K562 (cell line): Measurements from ENCODE around the gene SNX9. TPM values are rescaled to one million over a fixed set of nuclear protein-coding genes. Genes with fewer than 3 reads are reported as not detected.

Source experiments
- ADNP ChIP-seq: fragments of 200-800 bp; sonication (Bioruptor generic); IDR thresholded peaks from 2 replicates; pipeline ENCODE4 v1.6.1; 2016; ENCODE audit warnings: missing genetic modification characterization, missing compliant biosample characterization
- ESRRA ChIP-seq: fragments of 450-650 bp; IDR thresholded peaks from 2 replicates; pipeline ENCODE4 v1.6.1; 2014; ENCODE audit warnings: low read depth, mild to moderate bottlenecking, moderate library complexity, borderline replicate concordance
- FOXO4 ChIP-seq: fragments of 450-650 bp; formaldehyde crosslinking; IDR thresholded peaks from 2 replicates; pipeline ENCODE4 v1.4.0; 2020; ENCODE audit warnings: mild to moderate bottlenecking, moderate library complexity
- HDGF ChIP-seq: fragments of 450-650 bp; IDR thresholded peaks from 2 replicates; pipeline ENCODE4 v1.6.1; 2016
- HINFP ChIP-seq: fragments of 450-650 bp; conservative IDR thresholded peaks from 2 replicates; pipeline ENCODE4 v1.6.1; 2016; ENCODE audit warnings: missing genetic modification characterization, low read depth, mild to moderate bottlenecking, control low read depth, missing compliant biosample characterization
- NCOA6 ChIP-seq: fragments of 450-650 bp; IDR thresholded peaks from 2 replicates; pipeline ENCODE4 v1.6.1; 2017; ENCODE audit warnings: mild to moderate bottlenecking
- NR3C1 ChIP-seq: sonication (generic); formaldehyde crosslinking; IDR thresholded peaks from 2 replicates; pipeline ENCODE4 v1.8.1; 2022; ENCODE audit warnings: missing genetic modification reagents
- PHTF2 ChIP-seq: fragments of 250-450 bp; sonication (Bioruptor Pico); IDR thresholded peaks from 2 replicates; pipeline ENCODE4 v1.5.0; 2021; ENCODE audit warnings: mild to moderate bottlenecking
- PKNOX1 ChIP-seq: fragments of 450-650 bp; IDR thresholded peaks from 2 replicates; pipeline ENCODE4 v1.6.1; 2016
- PRDM10 ChIP-seq: fragments of 450-650 bp; IDR thresholded peaks from 2 replicates; pipeline ENCODE4 v1.6.1; 2018; ENCODE audit not compliant: partially characterized antibody
- RBFOX2 ChIP-seq: fragments of 200-400 bp; formaldehyde crosslinking; IDR thresholded peaks from 2 replicates; pipeline ENCODE4 v1.6.1; 2017; ENCODE audit warnings: low read depth, mild to moderate bottlenecking, low read length, moderate library complexity
- RCOR1 ChIP-seq, 2 experiments: IDR thresholded peaks; 2 replicates each; pipeline ENCODE4 v1.6.1; 2012; ENCODE audit warnings: low read depth in 2 of 2, low read length in 2 of 2, borderline replicate concordance in 1 of 2, improper control_type of control experiment in 1 of 2
- SMARCA4 ChIP-seq: fragments of 450-650 bp; IDR thresholded peaks from 2 replicates; pipeline ENCODE4 v1.6.1; 2016
- SREBF1 ChIP-seq: fragments of 150-350 bp; IDR thresholded peaks from 2 replicates; pipeline ENCODE4 v1.6.1; 2014; ENCODE audit warnings: antibody characterized with exemption, low read depth, low read length, borderline replicate concordance
- TEAD4 ChIP-seq, 2 experiments: sonication (generic) in 1 of 2; formaldehyde crosslinking in 1 of 2; IDR thresholded peaks; 2 replicates each; pipeline versions ENCODE4 v1.6.1 to v1.8.0; 2012 to 2022; ENCODE audit warnings: borderline replicate concordance in 1 of 2, inconsistent platforms in 1 of 2, low read length in 1 of 2, mild to moderate bottlenecking in 1 of 2, missing genetic modification reagents in 1 of 2
- THRAP3 ChIP-seq: fragments of 450-650 bp; IDR thresholded peaks from 2 replicates; pipeline ENCODE4 v1.6.1; 2016; ENCODE audit warnings: mild to moderate bottlenecking, inconsistent platforms, borderline replicate concordance
- TRIM24 ChIP-seq, 2 experiments: fragments of 450-650 bp; IDR thresholded peaks; 2 replicates each; pipeline ENCODE4 v1.6.1; 2016
- ZBTB26 ChIP-seq: fragments of 450-650 bp; formaldehyde crosslinking; IDR thresholded peaks from 2 replicates; pipeline ENCODE4 v1.4.0; 2022; ENCODE audit warnings: missing genetic modification characterization
- ZNF699 ChIP-seq: fragments of 250-450 bp; sonication (Bioruptor Pico); IDR thresholded peaks from 2 replicates; pipeline ENCODE4 v1.8.0; 2021; ENCODE audit warnings: mild to moderate bottlenecking, moderate library complexity; ENCODE audit not compliant: insufficient replicate concordance
- polyA plus RNA-seq, 8 experiments: library from polyadenylated mRNA; depleted of rRNA in 4 of 8; stranded (reverse) in 5 of 8; unstranded in 3 of 8; fragments of >200 nt; fragmentation: Nextera tagmentation in 2 of 8; fragmentation: Illumina TruSeq in 1 of 8; extraction: Ambion mirVana in 2 of 8; extraction: Trizol in 1 of 8; gene quantifications; 2 replicates each; pipeline versions ENCODE4 v1.2.1 to v1.2.3, GENCODE V29; 2011 to 2014; ENCODE audit warnings: inconsistent platforms in 1 of 8, missing spikeins in 1 of 8
- total RNA-seq, 7 experiments: library from RNA; depleted of rRNA in 6 of 7; stranded (reverse); fragments of >200 nt in 6 of 7; fragmentation: Illumina TruSeq in 2 of 7; extraction: Trizol in 2 of 7; gene quantifications; 2 replicates each; pipeline versions ENCODE4 v1.2.1 to v1.2.3, GENCODE V29; 2011 to 2021; ENCODE audit warnings: low replicate concordance in 1 of 7

Gene SNX9
- total and polyA plus RNA-seq, 9 of the 15 experiments (the other 6 are each of a cell fraction or from before 2014, with no cell fraction given) = 6.0 to 81.7 (median 57.1) TPM

- TF ChIP-seq SREBF1 (no peak), FOXO4 (no peak), ZBTB26 (CRISPR knock-in tag) (no peak), TRIM24 (IDR thresholded peaks at IDR 0.05) (peak in 1 of 2 experiments; percentile 5; a peak in 1 of 4 replicates), PHTF2 (CRISPR knock-in tag) (no peak), RBFOX2 (no peak), ADNP (tag) (no peak), RCOR1 (IDR thresholded peaks at IDR 0.05; ENCODE audit: borderline replicate concordance in 1 of 2, low read depth in 2 of 2, low read length in 2 of 2) (no peak), NR3C1 (CRISPR knock-in tag) (no peak), TEAD4 (IDR thresholded peaks at IDR 0.05; ENCODE audit: low read length) (0 out of 2 replicates have a peak, but pooled peaks have one; percentile 30), TEAD4 (CRISPR knock-in tag; IDR thresholded peaks at IDR 0.05; ENCODE audit: borderline replicate concordance) (no peak), SMARCA4 (peak; percentile 52; the same call in 1 of the 2 replicates), HDGF (no peak), HINFP (tag) (no peak), PRDM10 (no peak), PKNOX1 (0 out of 2 replicates have a peak, but pooled peaks have one; percentile 7), THRAP3 (no peak), ESRRA (peak; percentile 37; the same call in 1 of the 2 replicates), NCOA6 (no peak), ZNF699 (no peak)
Observed at GRCh38 chr6:157962601-157963302, 139.7 kb downstream of the SNX9 start (continued).
